GM21529 (cell line): ENCODE measurements around the gene OR4E1.
A peak's percentile ranks its signal among the peaks of the same experiment; 100 is the strongest.
"Not testable (repeated sequence)": the region's sequence is repeated elsewhere in the genome, so short reads cannot be mapped to it uniquely, and the experiment has no call there.

Experiments used
- ATAC-seq: cut with Tn5 transposase; IDR thresholded peaks from one replicate; pipeline ENCODE4 v1.9.1; 2021; ENCODE audit not compliant: unreplicated experiment

OR4E1 gene, protein sequence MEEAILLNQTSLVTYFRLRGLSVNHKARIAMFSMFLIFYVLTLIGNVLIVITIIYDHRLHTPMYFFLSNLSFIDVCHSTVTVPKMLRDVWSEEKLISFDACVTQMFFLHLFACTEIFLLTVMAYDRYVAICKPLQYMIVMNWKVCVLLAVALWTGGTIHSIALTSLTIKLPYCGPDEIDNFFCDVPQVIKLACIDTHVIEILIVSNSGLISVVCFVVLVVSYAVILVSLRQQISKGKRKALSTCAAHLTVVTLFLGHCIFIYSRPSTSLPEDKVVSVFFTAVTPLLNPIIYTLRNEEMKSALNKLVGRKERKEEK

DNA sequence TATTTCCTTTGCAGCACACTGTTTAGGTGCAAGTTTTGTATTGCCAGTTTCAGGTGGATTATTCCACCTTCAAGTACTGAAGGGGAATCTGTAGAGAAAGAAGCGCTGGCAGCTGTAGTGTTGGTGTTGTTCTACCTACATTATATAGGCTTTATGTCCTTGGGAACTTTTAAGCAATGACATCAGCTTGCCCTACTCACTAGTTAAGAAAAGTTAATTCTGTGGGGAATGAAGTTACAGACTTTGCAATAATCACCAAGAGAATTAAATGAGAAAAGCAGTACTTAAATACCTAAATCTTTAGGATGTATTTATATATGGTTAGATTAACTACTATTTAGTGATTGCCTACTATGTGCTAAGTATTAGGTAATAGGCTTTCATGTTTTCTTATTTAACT, at the start of gene OR4E1:
TSS of gene OR4E1 (minus strand) at position 101 of the 400 bp plus-strand sequence. CDS start 2,883 bp downstream, outside the sequence.
- no peak for ATAC-seq

DNA sequence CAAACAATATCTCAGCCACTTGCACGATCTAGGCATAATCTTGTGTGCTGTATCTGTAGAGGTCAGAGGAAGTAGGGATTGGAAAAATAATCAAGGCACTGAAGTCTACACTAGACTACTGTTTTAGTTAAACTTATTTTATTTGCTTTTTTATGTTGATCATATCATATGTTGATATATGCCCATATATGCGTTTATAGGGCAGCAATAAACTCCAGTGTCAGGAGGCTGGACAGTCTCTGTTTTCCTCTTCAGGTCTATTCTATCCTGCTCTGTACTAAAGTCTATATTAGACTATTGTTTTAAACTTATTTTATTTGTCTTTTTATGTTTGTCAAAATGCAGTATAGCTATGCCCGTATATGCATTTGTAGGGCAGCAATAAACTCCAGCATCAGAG, 47.9 kb upstream of the OR4E1 start:
- ATAC-seq: no peak

DNA sequence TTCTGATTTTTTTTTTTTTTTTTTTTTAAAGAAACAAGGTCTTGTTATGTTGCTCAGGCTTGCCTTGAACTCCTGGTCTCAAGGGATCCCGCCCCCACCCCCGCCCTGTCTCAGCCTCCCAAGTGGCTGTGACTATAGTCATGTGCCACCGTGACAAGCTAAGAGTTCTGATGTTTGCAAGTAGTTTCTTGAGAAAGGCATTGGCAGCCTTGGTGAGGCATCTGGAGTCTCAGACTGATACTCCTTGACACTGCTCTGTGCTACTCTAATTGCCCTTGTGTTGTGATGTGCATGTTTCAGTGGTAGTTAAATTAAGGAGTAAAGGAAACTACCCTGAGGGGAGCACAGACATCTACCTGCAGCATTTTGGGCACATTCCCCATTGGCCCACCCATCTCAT, 46.2 kb upstream of the OR4E1 start:
- no peak for ATAC-seq

DNA sequence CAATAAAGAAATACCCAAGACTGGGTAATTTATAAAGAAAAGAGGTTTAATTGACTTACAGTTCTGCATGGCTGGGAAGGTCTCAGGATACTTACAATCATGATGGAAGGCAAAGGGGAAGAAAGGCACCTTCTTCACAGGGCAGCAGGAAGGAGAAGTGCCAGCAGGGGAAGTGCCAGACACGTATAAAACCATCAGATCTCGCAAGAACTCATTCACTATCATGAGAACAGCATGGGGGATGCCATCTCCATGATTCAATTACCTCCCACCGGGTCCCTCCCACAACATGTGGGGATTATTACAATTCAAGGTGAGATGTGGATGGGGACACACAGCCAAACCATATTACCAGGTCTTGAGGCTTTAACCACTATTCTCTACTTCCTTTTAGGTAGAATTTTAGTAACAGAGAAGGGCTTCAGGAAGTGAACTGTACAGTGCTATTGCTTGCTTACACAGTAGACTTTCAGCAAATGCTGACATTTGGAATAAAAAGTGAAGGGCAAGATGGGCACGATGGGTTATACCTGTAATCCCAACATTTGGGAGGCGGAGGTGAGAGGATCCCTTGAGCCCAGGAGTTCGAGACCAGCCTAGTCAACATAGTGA, 40.8 kb upstream of the OR4E1 start:
- no peak for ATAC-seq

DNA sequence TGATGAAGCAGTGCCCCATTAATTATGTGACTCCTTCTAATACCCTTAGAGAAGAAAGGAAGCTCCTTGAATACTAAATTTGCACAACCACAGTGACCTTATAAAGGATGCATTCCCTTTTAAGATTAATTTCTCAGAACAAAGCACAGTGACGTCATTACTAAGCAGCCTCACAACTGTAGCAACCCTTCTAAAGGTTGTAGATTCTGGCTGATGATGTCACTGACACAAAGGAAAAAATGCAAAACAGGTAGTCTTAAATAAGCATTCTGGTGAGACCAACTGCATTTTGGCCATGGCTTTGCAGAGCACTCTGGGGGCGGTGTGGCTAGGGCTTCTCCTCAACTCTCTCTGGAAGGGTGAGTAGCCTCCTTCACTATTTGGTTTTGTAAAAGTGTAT, 38.4 kb upstream of the OR4E1 start:
- no peak for ATAC-seq

DNA sequence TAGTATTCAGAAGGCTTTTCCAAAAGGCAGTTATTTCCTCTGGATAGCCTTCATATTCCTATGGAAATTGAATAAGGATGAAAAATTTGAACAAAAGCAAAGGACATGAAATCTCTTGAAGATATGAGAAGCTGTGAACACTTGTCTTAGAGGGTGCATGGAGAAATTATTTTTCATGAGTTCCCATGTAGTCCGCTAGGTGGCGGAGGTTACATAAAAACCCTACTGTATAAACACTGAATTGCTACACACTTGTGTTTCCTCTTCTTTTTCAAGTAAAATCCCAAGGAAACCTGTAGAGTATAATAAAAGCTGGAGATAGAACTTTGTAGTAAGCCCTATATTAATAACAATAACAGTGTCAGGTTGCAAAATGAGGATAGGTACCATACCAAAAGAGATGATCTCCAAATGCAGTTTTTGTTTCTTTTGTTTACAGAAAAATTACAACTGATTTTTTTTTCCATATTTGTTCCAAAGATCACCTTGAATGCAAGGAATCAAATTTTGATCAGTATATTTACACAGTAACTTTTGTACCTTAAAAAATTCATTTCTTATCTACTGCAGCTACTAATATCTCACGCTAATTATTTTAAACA, 37.8 kb upstream of the OR4E1 start:
- peak; percentile 61 for ATAC-seq

DNA sequence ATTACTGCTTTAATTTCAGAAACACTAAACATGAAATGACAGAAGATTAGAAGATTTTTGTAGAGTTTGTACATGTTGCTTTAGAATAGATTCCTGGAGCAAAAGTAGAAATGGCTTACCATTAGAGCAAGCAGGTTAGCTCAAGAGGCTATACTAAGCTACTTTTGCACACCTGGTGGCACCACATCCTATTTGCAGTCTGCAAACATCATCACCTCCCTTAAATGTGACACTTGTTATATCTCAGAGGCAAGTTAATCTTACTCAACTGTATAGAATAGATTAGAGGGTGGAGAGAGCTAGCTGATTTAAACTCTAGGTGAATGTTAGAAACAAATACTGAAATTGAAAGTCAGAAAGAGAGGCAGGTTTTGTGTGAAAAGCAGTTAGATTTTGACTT, 30.7 kb upstream of the OR4E1 start:
- ATAC-seq: no peak

DNA sequence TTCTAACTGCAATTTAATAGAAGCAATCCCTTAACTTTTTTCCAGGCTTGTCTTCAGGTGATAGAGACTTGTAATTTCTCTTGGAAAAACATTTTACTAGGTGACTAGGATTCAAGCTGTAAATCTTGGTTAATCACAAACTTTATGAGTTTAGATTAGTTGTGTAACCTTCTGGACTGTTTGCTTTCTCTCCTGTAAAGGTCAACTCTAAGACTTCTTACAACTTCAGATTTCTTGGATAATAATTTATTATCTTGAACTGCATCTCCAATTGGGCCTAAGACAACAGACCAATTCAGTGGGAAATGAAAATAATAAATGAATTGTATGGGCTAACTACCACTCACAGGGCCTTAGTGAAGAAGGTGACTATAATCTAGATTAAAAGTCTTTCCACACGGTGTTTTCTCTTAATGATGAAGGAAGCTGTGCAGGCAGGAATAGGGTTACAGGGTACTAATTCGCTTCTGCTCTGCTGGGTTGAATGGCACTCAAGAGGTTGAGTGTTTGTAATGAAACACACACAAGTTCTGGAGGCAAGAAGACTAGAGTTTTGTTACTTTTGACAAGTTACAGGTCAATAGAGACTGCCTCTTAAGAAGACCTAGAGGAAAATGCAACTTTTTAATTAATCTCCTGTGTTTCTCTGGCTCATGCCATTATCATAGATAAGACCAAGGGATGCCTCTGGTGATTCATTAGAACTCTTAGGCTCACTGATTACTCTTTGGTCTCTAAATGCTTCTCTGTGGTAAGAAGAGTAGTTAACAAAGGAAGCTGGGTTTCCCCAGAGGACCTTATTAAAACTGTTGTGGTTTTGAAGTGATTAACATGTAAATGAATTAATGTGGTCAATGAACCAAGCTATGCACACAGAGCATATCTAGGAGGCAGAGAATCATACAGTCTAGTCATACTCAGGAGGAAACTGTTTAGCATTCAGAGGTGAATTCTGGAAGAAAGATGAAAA, 30.0 kb upstream of the OR4E1 start:
- ATAC-seq: no peak

DNA sequence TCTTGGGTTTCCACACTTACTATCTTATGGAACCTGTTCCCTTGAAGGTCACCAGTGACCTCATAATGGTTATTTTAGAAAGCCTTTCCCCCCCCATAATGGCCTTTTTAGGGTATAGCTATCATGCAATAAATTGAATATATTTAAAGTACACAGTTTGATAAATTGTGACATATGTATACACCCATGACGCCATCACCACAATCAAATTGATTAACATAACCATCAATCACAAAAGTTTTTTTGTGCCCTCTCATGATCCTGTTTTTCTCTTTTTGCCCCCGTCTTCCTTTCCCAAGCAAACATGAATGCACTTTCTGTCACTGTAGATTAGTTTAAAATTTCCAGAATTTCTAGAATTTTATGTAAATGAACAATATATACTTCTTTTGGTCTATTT, 28.7 kb upstream of the OR4E1 start:
- no peak for ATAC-seq

DNA sequence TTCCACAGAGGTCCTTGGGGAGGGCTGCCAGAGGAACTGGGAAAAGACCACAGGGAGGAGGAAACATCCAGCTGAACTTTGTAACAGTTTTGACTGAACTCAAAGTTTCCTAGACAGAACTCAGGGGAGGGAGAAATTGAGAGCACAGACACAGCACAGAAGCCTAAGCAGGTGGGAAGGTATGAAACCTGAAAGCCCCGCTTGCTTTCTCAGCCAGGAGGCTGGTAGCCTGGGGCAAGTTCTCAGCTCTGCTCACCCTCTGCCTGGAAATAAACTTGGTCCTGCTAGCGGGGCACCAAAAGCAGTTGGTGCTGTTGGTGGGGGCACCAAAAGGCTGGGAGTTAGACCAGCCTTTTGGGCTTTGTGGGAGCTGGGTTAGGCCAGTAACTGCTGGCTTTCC, 25.9 kb upstream of the OR4E1 start:
- no peak for ATAC-seq

DNA sequence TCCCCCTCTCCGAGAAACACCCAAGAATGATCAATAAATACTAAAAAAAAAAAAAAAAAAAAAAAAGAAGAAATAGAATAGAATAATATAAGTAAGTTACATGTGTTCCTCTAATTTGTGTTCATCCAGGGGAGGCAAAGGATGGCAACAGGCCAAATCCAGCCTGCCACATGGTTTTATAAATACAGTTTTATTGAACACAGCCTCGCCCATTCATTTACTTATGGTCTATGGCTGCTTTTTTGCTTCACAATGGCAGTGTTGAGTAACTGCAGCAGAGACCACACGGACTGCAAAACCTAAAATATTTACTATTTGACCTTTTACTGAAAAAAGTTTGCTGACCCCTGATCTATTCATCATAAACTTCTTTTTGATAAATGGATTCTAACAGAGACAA, 24.9 kb upstream of the OR4E1 start:
- not testable (repeated sequence) for ATAC-seq

DNA sequence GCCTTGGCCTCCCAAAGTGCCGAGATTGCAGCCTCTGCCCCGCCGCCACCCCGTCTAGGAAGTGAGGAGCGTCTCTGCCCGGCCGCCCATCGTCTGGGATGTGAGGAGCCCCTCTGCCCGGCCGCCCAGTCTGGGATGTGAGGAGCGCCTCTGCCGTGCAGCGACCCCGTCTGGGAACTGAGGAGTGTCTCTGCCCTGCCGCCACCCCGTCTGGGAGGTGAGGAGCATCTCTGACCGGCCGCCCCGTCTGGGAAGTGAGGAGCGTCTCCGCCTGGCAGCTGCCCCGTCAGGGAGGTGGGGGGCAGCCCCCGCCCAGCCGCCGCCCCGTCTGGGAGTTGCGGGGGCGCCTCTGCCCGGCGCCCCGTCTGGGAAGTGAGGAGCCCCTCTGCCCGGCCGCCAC, 24.0 kb upstream of the OR4E1 start:
- ATAC-seq: not testable (repeated sequence)

DNA sequence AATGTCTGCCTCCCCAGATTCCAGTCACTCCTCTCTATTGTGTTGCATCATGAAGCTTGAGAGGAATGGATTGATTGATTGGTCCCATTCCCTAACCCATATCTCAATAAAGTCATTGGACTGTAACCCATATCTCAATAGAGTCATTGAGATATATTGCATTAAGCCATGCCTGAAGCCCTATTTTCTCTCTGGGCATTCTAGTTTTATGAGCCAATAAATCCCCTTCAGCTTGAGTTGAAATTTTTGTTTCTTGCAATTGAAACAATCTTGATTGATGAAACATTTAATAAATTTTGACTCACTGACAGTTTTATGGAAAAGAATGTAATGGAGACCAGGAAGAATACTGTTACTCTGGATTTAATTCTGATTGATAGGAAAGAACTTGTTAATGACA, 20.8 kb upstream of the OR4E1 start:
- ATAC-seq: no peak

DNA sequence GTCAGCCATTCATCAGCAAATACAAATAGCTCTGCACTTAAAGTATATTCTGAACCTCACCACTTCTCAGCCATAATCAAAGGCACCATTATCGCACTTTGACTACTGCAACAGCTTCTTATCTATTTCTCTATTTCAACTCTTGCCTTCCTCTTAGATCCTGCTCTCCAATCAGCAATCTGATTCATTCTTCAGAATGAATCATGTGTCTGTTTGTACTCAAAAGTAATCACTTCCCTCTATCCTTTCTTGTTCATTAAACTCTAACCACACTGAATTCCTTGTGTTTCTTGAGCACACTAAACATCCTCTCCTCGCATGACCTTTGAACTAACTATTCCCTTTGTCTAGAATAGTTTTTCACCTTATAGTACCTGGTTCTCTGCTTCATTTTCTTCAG, 12.8 kb upstream of the OR4E1 start:
- ATAC-seq: no peak

DNA sequence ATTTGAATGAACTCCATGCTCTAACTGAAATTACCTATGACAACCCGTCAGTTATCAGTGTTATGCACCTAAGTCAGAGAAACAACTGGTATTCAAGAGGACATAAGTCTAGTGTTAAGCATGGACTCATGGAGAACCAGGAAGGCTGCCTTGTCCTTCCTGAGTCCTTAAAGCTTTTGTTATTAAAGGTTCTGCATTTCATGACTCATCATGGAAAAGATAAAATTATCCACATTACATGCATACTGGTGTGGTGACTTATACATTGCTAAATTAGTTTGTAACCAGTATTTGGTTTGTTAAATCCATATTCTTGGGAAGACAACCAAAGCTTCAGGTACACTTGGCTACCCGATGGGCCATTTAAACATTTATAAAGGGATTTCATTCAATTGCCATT, 6.5 kb upstream of the OR4E1 start:
- no peak for ATAC-seq

DNA sequence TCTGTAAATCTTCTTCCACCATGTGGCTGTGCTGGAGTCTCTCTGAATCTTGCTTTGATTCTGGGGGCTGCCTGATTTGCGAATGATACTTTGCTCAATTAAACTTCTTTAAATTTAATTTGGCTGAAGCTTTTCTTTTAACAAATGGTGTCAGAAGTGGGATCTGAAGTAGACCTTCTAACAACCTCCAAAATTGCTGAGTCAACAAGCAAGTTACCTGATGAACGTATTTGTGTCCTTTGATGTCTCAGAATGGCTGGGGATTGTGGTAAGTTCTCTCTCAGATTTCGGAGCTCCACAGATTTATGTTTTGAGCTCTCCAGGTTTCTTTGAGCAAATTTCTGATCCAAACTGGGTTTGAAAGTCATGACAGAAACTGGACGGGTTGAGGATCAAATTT, 1.9 kb upstream of the OR4E1 start:
- no peak for ATAC-seq

DNA sequence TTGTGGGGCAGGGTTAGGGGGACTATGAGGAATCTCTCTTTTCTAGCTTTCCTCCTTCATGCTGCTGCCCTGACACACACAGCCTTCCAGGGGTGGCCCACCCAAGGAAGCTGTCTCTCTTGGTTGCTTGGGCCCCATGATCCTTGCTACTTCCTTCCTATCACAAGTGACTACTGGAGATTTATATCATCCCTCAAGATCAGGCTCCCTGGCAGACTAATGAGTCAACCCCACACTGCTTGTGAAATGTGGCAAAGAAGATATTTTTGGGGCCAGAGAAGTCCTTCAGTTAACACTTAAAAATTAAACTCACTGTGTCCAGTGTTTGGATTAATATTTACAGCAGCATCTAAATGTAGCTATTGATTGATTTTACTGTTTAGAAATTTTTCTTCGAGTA, 1.5 kb downstream of the OR4E1 start:
- ATAC-seq: no peak

DNA sequence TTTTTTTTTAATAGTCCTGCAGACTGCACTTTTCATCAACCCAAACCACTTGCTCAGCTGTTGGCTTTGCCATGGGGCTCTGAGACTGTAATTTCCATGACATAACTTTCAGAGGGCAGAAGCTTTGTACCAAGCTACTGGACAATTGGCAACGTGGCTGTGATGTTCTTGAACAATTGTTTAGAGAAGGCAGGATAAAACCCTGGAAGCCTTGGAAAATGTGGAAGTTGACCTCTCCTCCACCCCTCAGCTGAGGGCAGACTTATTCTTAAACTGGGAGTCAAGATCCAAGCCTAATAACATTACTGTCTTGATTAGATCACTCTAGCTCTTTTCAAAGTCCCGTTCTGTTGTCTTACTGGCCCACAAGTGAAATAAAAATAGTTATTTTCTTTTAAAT, 2.2 kb downstream of the OR4E1 start:
- no peak for ATAC-seq

DNA sequence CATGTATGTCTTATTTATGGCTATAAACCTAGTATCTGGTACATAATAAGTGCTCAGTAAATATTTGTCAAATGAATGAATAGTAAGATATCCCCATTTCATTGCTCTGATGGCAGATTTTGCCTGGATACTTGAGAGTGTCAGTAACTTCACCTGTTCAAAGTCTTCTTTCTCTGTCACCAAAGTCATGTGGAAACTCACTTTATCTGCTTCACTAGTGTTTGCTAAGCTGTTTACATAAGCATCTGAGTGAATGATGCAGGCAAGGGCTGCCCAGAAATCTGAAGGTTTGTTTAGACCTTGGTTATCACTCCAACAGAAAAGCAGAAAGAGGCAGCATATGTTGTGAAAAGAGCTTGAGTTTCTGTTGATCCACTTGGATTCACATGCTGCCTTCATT, 4.3 kb downstream of the OR4E1 start:
- ATAC-seq: no peak

DNA sequence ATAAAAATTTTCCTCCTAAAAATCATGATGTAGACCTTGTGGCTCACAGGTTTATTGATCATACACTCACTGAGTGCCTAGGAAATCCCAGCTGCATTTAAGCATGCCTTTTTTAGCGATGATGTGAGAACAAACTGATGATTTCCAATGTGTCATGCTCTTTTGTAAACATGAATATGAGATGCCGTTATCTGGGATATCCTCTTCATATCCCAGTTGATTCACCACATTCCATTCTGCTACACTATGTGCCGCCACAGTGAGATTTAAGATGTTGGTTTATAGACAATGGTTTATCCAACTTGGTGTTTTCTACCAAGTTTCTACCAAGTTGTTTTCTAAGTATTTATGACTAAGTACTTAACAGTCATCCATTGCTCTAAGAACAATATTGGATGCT, 5.2 kb downstream of the OR4E1 start:
- ATAC-seq: no peak

DNA sequence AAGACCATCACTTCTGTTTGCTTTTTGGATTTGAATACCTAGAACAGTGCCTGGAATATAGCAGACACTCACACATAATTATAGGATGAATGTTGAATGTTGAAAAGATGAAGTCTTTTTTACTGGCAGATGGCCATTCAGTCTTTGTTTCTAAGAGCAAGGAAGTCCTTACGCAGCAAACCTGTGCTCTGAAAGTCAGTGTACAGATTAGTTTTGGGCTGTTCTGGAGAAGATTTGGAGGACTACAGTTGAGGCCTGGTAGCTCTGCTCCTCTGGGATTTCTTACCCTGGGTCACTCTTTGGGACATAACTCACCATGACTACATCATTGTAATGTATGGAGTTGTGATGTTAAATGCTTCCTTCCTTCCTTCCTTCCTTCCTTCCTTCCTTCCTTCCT, 16.6 kb downstream of the OR4E1 start:
- no peak for ATAC-seq
